Left ventricle myocardium inferior (tissue), 1 donor: Measurements from ENCODE around the gene MAP4K4. TPM values are rescaled to one million over a fixed set of nuclear protein-coding genes. Genes with fewer than 3 reads are reported as not detected.

Experiments used
- DNase-seq: peaks from one replicate; pipeline ENCODE4 v3.0.0-alpha.2; 2020
- H3K27ac ChIP-seq: fragments of 200-600 bp; replicated peaks from 2 replicates; pipeline ENCODE4 v1.8.0; 2021
- H3K27me3 ChIP-seq: fragments of 200-600 bp; 2 replicates; pipeline ENCODE4 v1.8.0; 2021; ENCODE audit warnings: low read depth
- H3K36me3 ChIP-seq: fragments of 200-600 bp; 2 replicates; pipeline ENCODE4 v1.8.0; 2021
- H3K4me1 ChIP-seq: fragments of 200-600 bp; 2 replicates; pipeline ENCODE4 v1.8.0; 2021
- H3K4me3 ChIP-seq: fragments of 200-600 bp; 2 replicates; pipeline ENCODE4 v1.8.0; 2021; ENCODE audit warnings: mild to moderate bottlenecking, moderate library complexity
- H3K9me3 ChIP-seq: fragments of 200-600 bp; replicated peaks from 2 replicates; pipeline ENCODE4 v1.8.0; 2021
- intact Hi-C: fragments of 100-400 bp; cut with micrococcal nuclease; formaldehyde crosslinking; loops from one replicate; pipeline ENCODE4 v1.11.0; 2022
- total RNA-seq: library from RNA; stranded (reverse); fragmentation: NEBNext Ultra II Directional; extraction: Animal tissue kit (Norgen Biotek cat#: 25700); gene quantifications from one replicate; pipeline ENCODE4 v1.2.1, GENCODE V29; 2021
- TF ChIP-seq, protein P1 (sequence below): fragments of 200-600 bp; IDR thresholded peaks from 2 replicates; pipeline ENCODE4 v1.8.0; 2021; ENCODE audit warnings: antibody characterized with exemption, mild to moderate bottlenecking, borderline replicate concordance
- donor health status: DM: no; HTN: yes; CAD: no; lungs with severe emphysema.

Gene MAP4K4
- total RNA-seq, 1 donor from 2014 or later = 102 TPM

DNA sequence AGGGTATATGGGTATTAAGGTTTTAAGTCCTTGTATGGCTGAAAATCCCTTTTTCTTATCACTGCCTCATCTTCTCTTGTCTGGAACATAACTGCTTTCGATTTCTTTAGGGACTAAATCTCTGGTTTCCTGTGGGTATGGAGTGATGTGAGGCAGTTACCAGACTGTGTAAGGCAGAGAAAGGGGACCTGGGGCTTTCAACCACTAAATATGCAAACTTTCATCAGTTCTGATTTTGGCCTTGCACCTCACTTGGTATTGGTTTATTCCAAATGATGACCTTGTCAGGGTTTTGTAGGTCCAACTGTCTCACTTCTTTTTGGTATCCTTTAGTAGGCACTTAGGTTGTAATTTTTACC, 9.3 kb downstream of the MAP4K4 start:
- no peaks in the 10 kb centered on the region for H3K27me3 ChIP-seq
- no peaks in the 10 kb centered on the region for H3K36me3 ChIP-seq
- peak overlapping the region; percentile 56 for H3K27ac ChIP-seq
- H3K4me1 ChIP-seq = peaks cover 98% of the 10 kb centered on the region
- no peak for DNase-seq
- H3K9me3 ChIP-seq = no peaks in the 10 kb centered on the region
- TF ChIP-seq, protein P1, sequence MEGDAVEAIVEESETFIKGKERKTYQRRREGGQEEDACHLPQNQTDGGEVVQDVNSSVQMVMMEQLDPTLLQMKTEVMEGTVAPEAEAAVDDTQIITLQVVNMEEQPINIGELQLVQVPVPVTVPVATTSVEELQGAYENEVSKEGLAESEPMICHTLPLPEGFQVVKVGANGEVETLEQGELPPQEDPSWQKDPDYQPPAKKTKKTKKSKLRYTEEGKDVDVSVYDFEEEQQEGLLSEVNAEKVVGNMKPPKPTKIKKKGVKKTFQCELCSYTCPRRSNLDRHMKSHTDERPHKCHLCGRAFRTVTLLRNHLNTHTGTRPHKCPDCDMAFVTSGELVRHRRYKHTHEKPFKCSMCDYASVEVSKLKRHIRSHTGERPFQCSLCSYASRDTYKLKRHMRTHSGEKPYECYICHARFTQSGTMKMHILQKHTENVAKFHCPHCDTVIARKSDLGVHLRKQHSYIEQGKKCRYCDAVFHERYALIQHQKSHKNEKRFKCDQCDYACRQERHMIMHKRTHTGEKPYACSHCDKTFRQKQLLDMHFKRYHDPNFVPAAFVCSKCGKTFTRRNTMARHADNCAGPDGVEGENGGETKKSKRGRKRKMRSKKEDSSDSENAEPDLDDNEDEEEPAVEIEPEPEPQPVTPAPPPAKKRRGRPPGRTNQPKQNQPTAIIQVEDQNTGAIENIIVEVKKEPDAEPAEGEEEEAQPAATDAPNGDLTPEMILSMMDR = no peak
- no peak overlapping the region for H3K4me3 ChIP-seq
- intact Hi-C loops = no loop called here

GRCh38 chr2:101710036-101710435, 12.5 kb downstream of the MAP4K4 start:
- no peaks in the 10 kb centered on the region for H3K36me3 ChIP-seq
- DNase-seq = no peak
- H3K27ac ChIP-seq = peak overlapping the region; percentile 59
- no peaks in the 10 kb centered on the region for H3K27me3 ChIP-seq
- no peaks in the 10 kb centered on the region for H3K9me3 ChIP-seq
- H3K4me3 ChIP-seq = no peak overlapping the region
- H3K4me1 ChIP-seq = peaks cover 98% of the 10 kb centered on the region
- TF ChIP-seq, protein P1 = no peak
- intact Hi-C loops = no loop called here

DNA sequence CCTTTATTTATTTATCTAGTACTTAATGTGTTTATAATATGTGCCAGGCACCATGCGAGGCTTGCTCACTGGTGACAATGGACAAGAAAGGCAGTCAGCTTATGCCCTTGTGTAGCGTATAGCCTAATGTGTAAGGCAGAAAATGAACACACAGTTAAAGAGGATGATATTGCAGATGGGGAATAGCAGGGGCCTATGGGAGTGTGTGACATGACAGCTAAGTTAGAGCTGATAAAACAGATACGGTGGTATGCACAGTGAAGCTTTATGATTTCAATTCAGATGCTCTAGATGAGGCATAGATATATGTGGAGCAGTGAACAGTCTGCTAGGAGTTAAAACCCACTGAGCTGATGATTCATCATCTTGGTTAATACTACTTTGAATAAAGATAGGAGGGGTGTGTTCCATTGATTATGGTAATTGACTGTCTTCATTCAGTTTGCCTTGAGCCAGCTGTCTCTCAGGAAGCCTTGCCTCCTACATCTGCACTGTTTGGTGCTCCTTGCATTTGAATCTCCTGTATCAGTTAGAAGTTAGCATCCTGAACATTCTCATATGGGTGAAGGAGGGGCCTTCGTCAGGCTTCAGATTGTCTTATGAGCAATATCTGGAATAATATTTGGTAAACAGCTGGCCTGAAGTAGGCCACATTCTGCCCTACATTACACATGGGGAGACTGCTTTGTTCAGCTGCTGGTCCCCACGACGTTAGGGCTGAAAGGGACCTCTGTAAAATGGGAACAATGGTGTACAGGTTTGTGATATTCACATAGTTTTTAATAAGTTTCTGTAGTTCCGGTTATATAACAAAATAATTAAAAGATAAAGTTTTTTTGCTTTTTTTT, 13.2 kb downstream of the MAP4K4 start:
- Histone ChIP-seq H3K4me3 (no peak overlapping the region), H3K27ac (peak overlapping the region; percentile 59), H3K4me1 (peaks cover 96% of the 10 kb centered on the region), H3K9me3 (no peaks in the 10 kb centered on the region), H3K27me3 (no peaks in the 10 kb centered on the region), H3K36me3 (no peaks in the 10 kb centered on the region)
- no peak for DNase-seq
- intact Hi-C loops = no loop called here
- TF ChIP-seq, protein P1 = no peak

DNA sequence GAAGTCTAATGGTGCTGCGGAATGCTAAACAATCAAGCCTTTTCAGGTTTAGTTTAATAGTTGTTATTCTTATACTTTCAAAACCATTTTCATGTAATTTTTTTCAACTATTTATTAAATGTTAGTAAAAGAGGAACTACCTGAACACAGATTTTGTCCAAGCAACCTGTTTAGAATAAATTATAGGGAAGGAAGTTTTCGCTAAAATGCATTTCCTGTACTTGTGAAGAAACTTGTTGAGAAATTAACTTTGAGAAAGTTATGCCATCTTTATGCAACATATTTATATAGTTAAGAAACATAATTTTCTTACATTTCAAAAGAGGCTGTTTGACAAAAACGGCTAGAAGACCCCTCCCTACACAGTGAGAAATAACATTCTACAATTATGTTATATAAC, 16.6 kb downstream of the MAP4K4 start:
- TF ChIP-seq, protein P1 = no peak
- Histone ChIP-seq H3K4me1 (peaks cover 97% of the 10 kb centered on the region), H3K27ac (no peak overlapping the region), H3K27me3 (no peaks in the 10 kb centered on the region), H3K36me3 (no peaks in the 10 kb centered on the region), H3K9me3 (no peaks in the 10 kb centered on the region), H3K4me3 (no peak overlapping the region)
- intact Hi-C loops = no loop called here
- no peak for DNase-seq

- H3K4me1 ChIP-seq = peaks cover 90% of the 10 kb centered on the region
Measured at GRCh38 chr2:101717071-101717845, 19.8 kb downstream of the MAP4K4 start.

More at GRCh38 chr2:101717071-101717845, 19.8 kb downstream of the MAP4K4 start:
- intact Hi-C loops = no loop called here
- TF ChIP-seq, protein P1 = no peak
- Histone ChIP-seq H3K9me3 (no peaks in the 10 kb centered on the region), H3K27me3 (no peaks in the 10 kb centered on the region), H3K36me3 (no peaks in the 10 kb centered on the region), H3K4me3 (no peak overlapping the region), H3K27ac (no peak overlapping the region)
- DNase-seq = no peak
